ENCODE results near the gene CLCN1.

DNA sequence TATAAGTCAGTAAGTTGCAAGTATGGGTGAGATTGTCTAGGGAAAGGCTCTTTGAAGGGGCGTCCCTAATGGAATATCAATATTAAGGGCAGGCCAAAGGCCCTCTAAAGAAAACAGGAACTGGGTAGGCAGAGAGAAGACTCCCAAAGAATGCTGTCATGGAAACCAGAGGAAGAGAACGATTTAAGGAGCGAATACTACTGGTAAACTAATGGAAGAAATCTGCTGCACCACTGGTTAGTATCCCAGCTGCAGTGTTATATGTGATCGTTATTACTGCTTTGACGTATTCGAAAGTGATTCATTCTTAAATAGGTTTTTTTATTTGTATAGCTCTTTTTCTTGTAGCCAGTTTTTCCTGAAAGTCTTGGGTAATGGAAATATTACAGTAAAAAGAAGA, 26.5 kb upstream of the CLCN1 start:
- TF ChIP-seq POLR2A (IDR thresholded peaks at IDR 0.05) = no peak
- TF ChIP-seq, protein P1, sequence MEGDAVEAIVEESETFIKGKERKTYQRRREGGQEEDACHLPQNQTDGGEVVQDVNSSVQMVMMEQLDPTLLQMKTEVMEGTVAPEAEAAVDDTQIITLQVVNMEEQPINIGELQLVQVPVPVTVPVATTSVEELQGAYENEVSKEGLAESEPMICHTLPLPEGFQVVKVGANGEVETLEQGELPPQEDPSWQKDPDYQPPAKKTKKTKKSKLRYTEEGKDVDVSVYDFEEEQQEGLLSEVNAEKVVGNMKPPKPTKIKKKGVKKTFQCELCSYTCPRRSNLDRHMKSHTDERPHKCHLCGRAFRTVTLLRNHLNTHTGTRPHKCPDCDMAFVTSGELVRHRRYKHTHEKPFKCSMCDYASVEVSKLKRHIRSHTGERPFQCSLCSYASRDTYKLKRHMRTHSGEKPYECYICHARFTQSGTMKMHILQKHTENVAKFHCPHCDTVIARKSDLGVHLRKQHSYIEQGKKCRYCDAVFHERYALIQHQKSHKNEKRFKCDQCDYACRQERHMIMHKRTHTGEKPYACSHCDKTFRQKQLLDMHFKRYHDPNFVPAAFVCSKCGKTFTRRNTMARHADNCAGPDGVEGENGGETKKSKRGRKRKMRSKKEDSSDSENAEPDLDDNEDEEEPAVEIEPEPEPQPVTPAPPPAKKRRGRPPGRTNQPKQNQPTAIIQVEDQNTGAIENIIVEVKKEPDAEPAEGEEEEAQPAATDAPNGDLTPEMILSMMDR (IDR thresholded peaks at IDR 0.05) = no peak
